Chondrocyte (in vitro differentiated cells): ENCODE data around the gene FZR1. TPM values are rescaled to one million over a fixed set of nuclear protein-coding genes. Genes with fewer than 3 reads are reported as not detected.
A peak's percentile ranks its signal among the peaks of the same experiment; 100 is the strongest.

ENCODE experiments used
- DNase-seq: peaks from one replicate; pipeline ENCODE4 v3.0.0; 2021; ENCODE audit warnings: mixed read lengths, low spot score
- H3K27ac Mint-ChIP-seq: one replicate; pipeline ENCODE4 v1.8.0; 2021; ENCODE audit warnings: mild to moderate bottlenecking, moderate library complexity, mixed read lengths; ENCODE audit not compliant: unreplicated experiment
- H3K27me3 Mint-ChIP-seq: 2 replicates; pipeline ENCODE4 v1.8.0; 2021; ENCODE audit warnings: low read depth, mixed read lengths
- H3K36me3 Mint-ChIP-seq: 2 replicates; pipeline ENCODE4 v1.8.0; 2021; ENCODE audit warnings: low read depth, mixed read lengths
- H3K4me1 Mint-ChIP-seq: 2 replicates; pipeline ENCODE4 v1.8.0; 2021; ENCODE audit warnings: low read depth, mild to moderate bottlenecking, mixed read lengths
- H3K4me3 Mint-ChIP-seq: one replicate; pipeline ENCODE4 v1.8.0; 2021; ENCODE audit warnings: mild to moderate bottlenecking, moderate library complexity, mixed read lengths; ENCODE audit not compliant: unreplicated experiment
- H3K9me3 Mint-ChIP-seq: 2 replicates; pipeline ENCODE4 v1.8.0; 2021; ENCODE audit warnings: low read depth, mixed read lengths
- CTCF ChIP-seq: fragments of 200-600 bp; sonication (generic); IDR thresholded peaks from 2 replicates; pipeline ENCODE4 v1.5.0; 2021; ENCODE audit warnings: antibody characterized with exemption, mild to moderate bottlenecking, moderate library complexity
- total RNA-seq: library from RNA; stranded (reverse); gene quantifications from 3 replicates; pipeline ENCODE4 v1.2.1, GENCODE V29; 2021

Gene FZR1
- total RNA-seq, 1 donor from 2014 or later: 35.0 TPM

DNA sequence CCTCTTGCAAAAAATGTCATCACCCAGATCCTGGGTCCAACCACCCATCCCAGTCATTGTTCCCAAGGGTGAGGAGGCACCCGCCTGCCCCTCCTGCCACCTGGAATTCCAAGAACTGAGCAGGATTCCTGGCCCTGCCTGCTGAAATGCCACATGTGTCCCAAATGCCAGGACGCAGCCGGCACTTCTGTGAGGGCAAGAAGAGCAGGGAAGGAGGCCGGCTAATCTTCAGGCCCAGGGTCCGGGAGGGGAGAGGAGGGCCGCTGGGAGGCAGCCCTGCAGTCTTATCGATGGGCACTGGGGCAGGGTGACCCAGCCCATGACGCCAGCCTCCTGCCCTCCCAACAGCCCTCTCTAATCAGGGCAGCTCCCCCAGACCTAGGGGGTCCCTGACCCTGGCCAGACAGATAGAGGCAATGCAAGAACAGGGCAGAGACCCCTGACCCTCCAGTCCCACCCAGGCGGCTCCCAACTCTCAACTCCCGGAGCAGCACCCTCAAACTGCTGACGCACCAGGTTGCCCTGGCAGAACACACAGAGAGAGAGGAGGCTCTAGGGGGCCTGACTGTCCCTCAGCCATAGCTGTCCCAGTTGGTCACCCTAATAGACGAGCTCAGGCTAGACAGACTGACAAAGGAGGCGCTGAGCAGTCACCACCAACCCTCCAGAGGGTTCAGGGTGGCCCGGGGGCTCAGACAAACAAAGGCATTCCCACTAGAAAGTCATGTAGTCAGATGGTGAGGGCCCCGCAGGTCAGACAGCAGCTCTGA lies 49.7 kb downstream of the FZR1 start:
- no peaks in the 10 kb centered on the region for H3K9me3 Mint-ChIP-seq
- H3K36me3 Mint-ChIP-seq: no peaks in the 10 kb centered on the region
- peak overlapping the region; percentile 88 for H3K4me3 Mint-ChIP-seq
- H3K27ac Mint-ChIP-seq: peak overlapping the region; percentile 79
- no peak for TF ChIP-seq CTCF
- DNase-seq: no peak
- H3K27me3 Mint-ChIP-seq: no peaks in the 10 kb centered on the region
- H3K4me1 Mint-ChIP-seq: peaks cover 34% of the 10 kb centered on the region

GRCh38 chr19:3556423-3556977 lies 50.4 kb downstream of the FZR1 start:
- Mint-ChIP-seq H3K4me3 (peak overlapping the region; percentile 88), H3K36me3 (no peaks in the 10 kb centered on the region), H3K4me1 (peaks cover 34% of the 10 kb centered on the region), H3K27me3 (no peaks in the 10 kb centered on the region), H3K9me3 (no peaks in the 10 kb centered on the region), H3K27ac (peak overlapping the region; percentile 79)
- no peak for TF ChIP-seq CTCF
- no peak for DNase-seq

- H3K9me3 Mint-ChIP-seq: no peaks in the 10 kb centered on the region
These were observed 50.9 kb downstream of the FZR1 start for GRCh38 chr19:3556978-3557460.

DNA sequence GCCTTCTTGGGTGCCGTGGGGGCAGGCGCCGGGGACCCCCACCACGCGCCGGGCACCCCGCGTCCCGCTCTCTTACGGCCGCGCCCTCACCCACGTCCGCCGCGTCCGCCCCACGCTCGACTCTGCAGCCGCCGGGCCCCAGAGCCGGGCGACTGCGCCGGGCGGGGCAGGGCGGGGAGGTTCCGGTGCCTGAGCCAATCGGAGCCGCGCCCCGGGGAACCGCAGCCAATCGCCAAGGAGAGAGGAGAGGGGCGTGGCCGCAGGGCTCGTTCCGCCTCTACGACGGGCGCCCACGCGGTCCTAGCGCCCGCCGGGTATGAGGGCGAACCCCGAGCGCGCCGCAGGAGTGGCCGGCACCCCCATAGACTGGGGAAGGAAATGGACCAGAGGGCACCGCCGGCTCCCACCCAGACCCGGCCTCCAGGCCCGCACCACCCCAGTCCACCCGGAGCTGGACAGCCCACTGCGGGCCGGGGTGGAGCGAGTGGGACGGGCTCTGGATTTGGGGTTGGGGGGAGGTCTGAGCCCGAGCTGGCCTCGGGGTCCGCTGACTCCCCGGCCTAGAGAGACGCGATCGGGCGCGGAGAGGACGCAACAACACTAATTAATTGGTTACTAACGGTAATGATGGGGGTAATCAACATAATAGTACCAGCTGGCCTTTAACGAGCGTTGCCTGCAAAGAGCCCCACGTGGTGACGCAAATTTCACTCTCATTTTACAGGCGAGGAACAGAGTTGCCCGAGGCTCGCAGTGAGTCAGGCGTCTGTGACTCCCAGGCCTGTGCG lies 51.5 kb downstream of the FZR1 start, which contains the start of gene MFSD12:
TSS of gene MFSD12 (minus strand) at position 126 of the 788 bp plus-strand sequence. CDS start 183 bp downstream, outside the sequence.
- Mint-ChIP-seq H3K27ac (peak within 1 kb of the TSS; percentile 97), H3K4me1 (peaks cover 34% of the 10 kb centered on the region), H3K9me3 (no peaks in the 10 kb centered on the region), H3K36me3 (no peaks in the 10 kb centered on the region), H3K4me3 (peak within 1 kb of the TSS; percentile 88), H3K27me3 (no peaks in the 10 kb centered on the region)
- TF ChIP-seq CTCF: no peak
- DNase-seq: peak; percentile 98

More at GRCh38 chr19:3556978-3557460, 50.9 kb downstream of the FZR1 start:
- no peak for DNase-seq
- Mint-ChIP-seq H3K4me3 (peak overlapping the region; percentile 88), H3K4me1 (peaks cover 34% of the 10 kb centered on the region), H3K36me3 (no peaks in the 10 kb centered on the region), H3K27me3 (no peaks in the 10 kb centered on the region), H3K27ac (peak overlapping the region; percentile 79)
- peak; percentile 49 for TF ChIP-seq CTCF
